Activated CD8-positive, alpha-beta memory T cell treated with anti-CD3 and anti-CD28 coated beads, Interleukin-2, amount 50 U/mL, for 1 hour (primary cell): ENCODE measurements around the gene RNASE7.

ENCODE experiments used
- DNase-seq: peaks from one replicate; pipeline ENCODE4 v3.0.0-alpha.2; 2020; ENCODE audit errors: extremely low read depth

The RNASE7 gene

DNA sequence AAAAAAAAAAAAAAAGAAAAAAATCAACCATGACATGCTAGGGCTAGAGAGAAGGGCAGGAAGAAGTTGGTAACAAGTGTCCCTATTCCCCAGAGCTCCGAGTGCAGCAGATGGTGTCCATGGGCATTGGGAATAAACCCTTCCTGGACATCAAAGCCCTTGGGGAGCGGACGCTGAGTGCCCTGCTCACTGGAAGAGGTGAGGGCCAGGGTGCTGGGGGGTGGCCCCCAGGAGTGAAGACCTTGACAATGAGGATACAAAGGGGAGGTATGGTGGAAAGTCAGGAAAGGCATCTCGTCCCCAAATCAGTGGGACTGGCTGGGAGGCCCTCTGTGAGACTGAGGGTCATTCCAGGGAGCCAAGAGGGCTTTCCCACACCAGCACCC, 44.7 kb downstream of the RNASE7 start:
- no peak for DNase-seq

DNA sequence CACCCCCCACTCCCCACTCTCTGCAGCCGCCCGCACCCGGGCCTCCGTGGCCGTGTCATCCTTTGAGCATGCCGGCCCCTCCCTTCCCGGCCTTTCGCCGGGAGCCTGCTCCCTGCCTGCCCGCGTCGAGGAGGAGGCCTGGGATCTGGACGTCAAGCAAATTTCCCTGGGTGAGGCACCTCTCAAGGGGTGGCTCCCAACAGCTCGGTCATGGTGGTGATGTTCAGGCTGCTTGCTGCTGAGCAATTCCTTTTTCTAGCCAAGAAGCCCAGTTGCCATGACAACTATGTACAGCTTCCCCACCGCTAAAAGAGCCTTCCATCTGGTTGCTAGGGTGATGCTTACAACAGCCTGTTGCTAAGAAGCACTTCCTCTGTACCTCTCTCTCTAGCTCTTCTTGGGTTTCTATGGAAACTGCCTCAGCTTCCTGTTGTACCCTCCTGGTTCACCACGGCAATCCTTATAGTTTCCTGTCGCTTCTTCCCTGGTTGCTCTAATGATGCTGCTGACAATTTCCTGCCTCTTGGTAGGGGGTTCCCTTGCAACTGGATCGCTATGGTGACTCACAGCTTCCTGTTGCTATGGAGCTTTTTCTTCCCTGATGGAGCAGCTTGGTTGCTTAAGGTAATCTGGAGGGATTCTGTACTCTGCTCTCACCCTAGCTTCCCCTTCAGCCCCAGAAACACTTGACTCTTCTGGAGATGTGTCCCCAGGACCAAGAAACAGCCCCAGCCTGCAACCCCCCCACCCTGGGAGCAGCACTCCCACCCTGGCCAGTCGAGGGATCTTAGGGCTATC, 45.3 kb downstream of the RNASE7 start:
- DNase-seq: peak; percentile 86

- DNase-seq: no peak
These were observed 46.5 kb downstream of the RNASE7 start for GRCh38 chr14:21088687-21089086.

GRCh38 chr14:21089271-21089670, 47.1 kb downstream of the RNASE7 start:
- no peak for DNase-seq

DNA sequence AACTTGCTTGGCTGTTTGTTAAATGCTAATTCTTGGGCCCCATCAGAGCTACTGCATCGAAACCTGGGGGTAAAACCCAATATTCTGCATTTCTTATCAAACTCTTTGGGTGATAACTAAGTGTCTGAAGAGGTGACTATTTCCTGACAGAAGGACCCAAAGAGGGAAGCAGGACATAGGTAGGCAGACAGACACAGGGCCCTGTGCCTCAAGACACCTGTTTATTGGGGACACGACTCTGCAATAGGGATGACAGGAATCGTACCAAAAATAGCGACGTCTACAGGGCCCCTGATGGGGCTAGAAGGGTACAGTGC, 47.7 kb downstream of the RNASE7 start:
- no peak for DNase-seq

DNA sequence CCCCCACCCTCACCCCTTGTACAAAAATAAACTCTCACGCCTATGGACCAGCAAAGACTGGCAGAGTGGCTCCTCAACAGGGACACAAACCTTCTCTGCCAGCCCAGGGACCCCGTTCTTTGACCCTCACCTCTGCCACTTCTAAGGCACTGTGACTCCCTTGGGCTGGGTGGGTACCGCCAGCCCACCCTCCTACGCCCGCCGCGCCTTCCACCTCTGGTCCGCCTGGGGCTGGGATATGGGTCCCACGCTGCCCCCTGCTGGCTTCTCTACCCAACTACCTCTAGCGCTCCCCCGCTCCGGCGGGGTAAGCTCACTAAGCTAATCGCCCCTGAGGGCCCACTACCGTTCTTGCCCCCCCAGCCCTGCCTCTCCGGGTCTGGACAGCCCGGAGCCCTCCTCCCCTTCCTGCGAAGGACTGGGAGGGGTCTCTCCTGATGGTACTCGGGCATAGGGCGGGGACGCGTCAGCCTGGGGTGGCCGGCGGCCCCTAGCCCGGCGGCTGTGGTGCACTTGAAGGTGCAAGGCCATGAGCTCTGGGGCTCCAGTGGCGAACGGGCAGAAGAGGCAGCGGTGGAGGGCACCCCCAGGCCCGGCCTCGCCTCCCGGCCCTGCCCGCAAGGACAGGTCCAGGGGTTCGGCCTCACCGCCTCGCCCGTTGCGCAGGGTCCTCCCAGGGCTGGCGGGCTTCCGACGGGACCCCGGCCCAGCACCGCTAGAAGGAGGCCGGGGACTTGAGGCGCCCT, 48.2 kb downstream of the RNASE7 start:
- DNase-seq: no peak

DNA sequence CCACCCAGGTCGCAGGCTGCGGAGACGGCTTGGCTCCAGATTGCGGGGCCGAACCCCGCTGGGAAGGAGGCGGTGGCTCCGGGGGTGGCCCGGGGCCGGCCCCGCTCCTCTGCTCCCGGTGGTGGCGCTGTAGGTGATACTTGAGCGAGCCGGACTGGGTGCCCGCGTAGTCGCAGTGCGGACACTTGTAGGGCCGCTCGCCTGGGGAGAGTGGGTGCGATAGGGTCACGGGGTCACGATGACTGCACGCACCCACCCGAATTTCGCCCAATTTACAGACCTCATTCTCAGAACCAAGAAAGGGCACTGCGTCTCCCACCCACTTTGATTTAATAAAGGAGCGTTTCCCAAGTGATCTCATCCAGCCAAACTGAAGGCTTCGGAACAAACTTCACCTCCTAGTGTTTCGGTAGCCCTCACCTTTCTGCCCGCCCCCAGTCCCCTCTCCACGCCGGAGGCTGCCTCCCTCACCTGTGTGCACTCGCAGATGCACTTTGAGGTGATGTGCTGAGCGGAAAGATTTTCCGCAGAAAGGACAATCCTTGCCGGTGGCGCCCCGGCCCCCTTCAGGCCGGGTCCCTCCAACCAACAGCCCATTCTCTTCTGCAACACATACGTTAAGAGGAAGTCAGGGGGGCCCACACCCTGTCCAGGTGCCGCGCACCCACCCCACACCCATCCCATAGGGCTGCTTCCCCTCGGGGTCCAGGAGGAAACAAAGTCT, 48.9 kb downstream of the RNASE7 start:
- no peak for DNase-seq

DNA sequence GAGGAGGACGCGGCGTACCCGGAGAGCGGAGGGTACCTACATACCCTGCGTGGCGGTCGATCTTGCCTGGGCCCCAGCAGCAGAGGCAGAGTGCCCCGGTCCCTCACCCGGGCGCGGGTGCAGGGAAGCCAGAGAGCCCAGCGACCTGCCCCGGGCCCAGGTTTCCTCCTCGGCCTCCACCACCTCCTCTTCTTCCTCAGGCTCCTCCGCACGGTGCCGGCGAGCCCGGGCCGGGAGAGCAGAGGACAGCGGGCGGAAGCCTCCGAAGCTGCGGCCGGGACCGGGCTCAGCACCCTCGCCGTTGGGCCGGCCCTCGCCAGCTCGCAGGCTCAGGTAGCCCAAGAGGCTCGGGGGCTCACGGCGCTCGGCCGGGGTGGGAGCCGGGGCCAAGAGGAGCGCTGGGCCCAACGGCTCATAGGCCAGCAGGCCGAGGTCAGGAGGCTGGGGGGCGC, 49.7 kb downstream of the RNASE7 start:
- no peak for DNase-seq

- DNase-seq: peak; percentile 61
These were observed 50.3 kb downstream of the RNASE7 start for GRCh38 chr14:21092273-21093011.

GRCh38 chr14:21093018-21093417, 50.9 kb downstream of the RNASE7 start:
- DNase-seq: no peak
